CD4-positive, alpha-beta T cell treated with Interleukin-1 beta for 1 hour (primary cell): ENCODE results near the gene EPN1.

Source experiments
- DNase-seq, 2 donors: peaks; one replicate each; pipeline ENCODE4 v3.0.0-alpha.2; 2020 to 2022

The EPN1 gene

GRCh38 chr19:55661826-55662225 is 13.2 kb upstream of the EPN1 start:
- DNase-seq: no peak

- no peak for DNase-seq
These were observed 11.0 kb upstream of the EPN1 start for GRCh38 chr19:55663846-55664536.

- DNase-seq: no peak
These were observed 8.6 kb upstream of the EPN1 start for GRCh38 chr19:55666343-55667005.

- no peak for DNase-seq
These were observed 8.0 kb upstream of the EPN1 start for GRCh38 chr19:55667006-55667381.

- DNase-seq: no peak
These were observed 7.5 kb upstream of the EPN1 start for GRCh38 chr19:55667511-55667910.

- DNase-seq: no peak
These were observed 7.1 kb upstream of the EPN1 start for GRCh38 chr19:55667958-55668357.

- no peak for DNase-seq
These were observed 6.2 kb upstream of the EPN1 start for GRCh38 chr19:55668603-55669348.

GRCh38 chr19:55669418-55670279 is 5.4 kb upstream of the EPN1 start:
- DNase-seq: no peak

GRCh38 chr19:55670280-55671053 is 4.6 kb upstream of the EPN1 start:
- no peak for DNase-seq

- DNase-seq: no peak
These were observed 4.0 kb upstream of the EPN1 start for GRCh38 chr19:55671054-55671378.

GRCh38 chr19:55672418-55672817 is 2.6 kb upstream of the EPN1 start:
- DNase-seq: no peak

GRCh38 chr19:55673465-55673864 is 1.6 kb upstream of the EPN1 start:
- no peak for DNase-seq

GRCh38 chr19:55673889-55674288 is 1.1 kb upstream of the EPN1 start:
- no peak for DNase-seq

- DNase-seq: no peak
These were observed 576 bp upstream of the EPN1 start for GRCh38 chr19:55674459-55674840.

- no peak for DNase-seq
These were observed 782 bp downstream of the EPN1 start for GRCh38 chr19:55675661-55676354.

- no peak for DNase-seq
These were observed 1.4 kb downstream of the EPN1 start for GRCh38 chr19:55676383-55676782.

- DNase-seq: no peak
These were observed 2.0 kb downstream of the EPN1 start for GRCh38 chr19:55676889-55677505.

GRCh38 chr19:55677572-55678028 is 2.6 kb downstream of the EPN1 start:
- no peak for DNase-seq

- peak; percentile 16 to 84 for DNase-seq
These were observed 3.2 kb downstream of the EPN1 start for GRCh38 chr19:55678121-55678671.

- no peak for DNase-seq
These were observed 4.6 kb downstream of the EPN1 start for GRCh38 chr19:55679343-55680257.
